HFFc6 (cell line): ENCODE data around the gene STX7. TPM values are rescaled to one million over a fixed set of nuclear protein-coding genes. Genes with fewer than 3 reads are reported as not detected.

Source experiments
- DNase-seq: peaks from one replicate; pipeline ENCODE4 v3.0.0-alpha.2; 2018
- H3K27ac Mint-ChIP-seq: 2 replicates; pipeline ENCODE4 v1.8.0; 2020; ENCODE audit warnings: mild to moderate bottlenecking, mixed read lengths
- H3K27me3 Mint-ChIP-seq: 2 replicates; pipeline ENCODE4 v1.8.0; 2021; ENCODE audit warnings: mild to moderate bottlenecking, moderate library complexity, mixed read lengths; ENCODE audit not compliant: insufficient read depth
- H3K36me3 Mint-ChIP-seq: 2 replicates; pipeline ENCODE4 v1.8.0; 2021; ENCODE audit warnings: low read depth, mixed read lengths
- H3K4me1 Mint-ChIP-seq: 2 replicates; pipeline ENCODE4 v1.8.0; 2020; ENCODE audit warnings: low read depth, mixed read lengths
- H3K4me3 Mint-ChIP-seq: 2 replicates; pipeline ENCODE4 v1.8.0; 2020; ENCODE audit warnings: mild to moderate bottlenecking, moderate library complexity, mixed read lengths
- H3K9me3 Mint-ChIP-seq: 2 replicates; pipeline ENCODE4 v1.8.0; 2020; ENCODE audit warnings: mild to moderate bottlenecking, mixed read lengths
- total RNA-seq, 6 experiments: library from RNA; stranded (reverse); fragmentation: NEBNext Ultra II Directional; extraction: Animal tissue kit (Norgen Biotek cat#: 25700); gene quantifications; 2 replicates in 1 of 6; 3 replicates in 5 of 6; pipeline ENCODE4 v1.2.3, GENCODE V29; 2021
- TF ChIP-seq, protein P1 (sequence below): fragments of 200-600 bp; sonication (generic); IDR thresholded peaks from 2 replicates; pipeline ENCODE4 v1.5.0; 2021; ENCODE audit warnings: antibody characterized with exemption, mild to moderate bottlenecking

The STX7 gene
- total RNA-seq, 6 experiments from 2014 or later: 36.4 to 41.5 (median 39.3) TPM

DNA sequence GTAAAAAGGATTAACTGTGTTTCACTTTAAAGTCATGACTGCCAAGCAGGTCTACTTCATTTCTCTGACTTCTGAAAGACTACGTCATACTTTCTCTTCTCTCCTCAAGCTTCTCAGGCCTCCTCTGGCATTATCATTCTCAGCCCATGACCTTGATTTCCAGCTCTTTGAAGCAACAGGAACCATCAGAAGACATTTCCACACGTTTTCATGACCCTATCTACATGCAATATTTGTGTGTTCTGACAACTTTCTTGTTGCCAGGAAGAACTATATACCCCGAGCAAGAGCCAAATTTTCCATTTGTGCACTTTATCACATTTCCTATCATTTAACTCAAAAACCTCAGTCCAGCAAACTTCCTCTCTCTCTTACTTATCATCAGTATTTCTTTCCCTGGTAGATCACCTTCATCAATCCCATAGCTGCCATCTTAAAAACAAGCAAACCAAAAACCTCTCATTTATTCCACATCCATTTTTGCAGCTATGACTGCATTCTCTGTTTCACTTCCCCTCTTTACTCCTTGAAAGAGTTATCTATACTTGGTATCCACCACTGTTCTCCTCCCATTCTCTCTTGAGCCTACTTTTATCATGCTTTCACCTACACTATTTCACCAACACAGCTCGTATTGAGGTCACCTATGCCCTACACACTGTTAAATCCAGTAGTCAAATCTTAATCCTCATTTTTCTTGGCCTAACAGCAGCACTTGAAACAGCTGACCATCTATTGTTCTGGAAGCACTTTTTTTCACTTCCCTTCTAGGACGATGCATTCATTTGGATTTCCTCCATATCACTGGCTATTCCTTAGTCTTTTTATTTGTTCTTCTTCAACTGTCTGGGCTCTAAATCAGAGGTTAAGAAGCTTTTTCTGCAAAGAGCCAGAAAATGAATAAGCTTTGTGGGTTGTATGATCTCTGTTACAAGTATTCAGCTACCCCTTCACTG is 47.1 kb downstream of the STX7 start:
- Mint-ChIP-seq H3K27ac (no peak overlapping the region), H3K9me3 (no peaks in the 10 kb centered on the region), H3K36me3 (peaks cover 22% of the 10 kb centered on the region), H3K4me3 (no peak overlapping the region), H3K4me1 (no peaks in the 10 kb centered on the region), H3K27me3 (no peaks in the 10 kb centered on the region)
- TF ChIP-seq, protein P1, sequence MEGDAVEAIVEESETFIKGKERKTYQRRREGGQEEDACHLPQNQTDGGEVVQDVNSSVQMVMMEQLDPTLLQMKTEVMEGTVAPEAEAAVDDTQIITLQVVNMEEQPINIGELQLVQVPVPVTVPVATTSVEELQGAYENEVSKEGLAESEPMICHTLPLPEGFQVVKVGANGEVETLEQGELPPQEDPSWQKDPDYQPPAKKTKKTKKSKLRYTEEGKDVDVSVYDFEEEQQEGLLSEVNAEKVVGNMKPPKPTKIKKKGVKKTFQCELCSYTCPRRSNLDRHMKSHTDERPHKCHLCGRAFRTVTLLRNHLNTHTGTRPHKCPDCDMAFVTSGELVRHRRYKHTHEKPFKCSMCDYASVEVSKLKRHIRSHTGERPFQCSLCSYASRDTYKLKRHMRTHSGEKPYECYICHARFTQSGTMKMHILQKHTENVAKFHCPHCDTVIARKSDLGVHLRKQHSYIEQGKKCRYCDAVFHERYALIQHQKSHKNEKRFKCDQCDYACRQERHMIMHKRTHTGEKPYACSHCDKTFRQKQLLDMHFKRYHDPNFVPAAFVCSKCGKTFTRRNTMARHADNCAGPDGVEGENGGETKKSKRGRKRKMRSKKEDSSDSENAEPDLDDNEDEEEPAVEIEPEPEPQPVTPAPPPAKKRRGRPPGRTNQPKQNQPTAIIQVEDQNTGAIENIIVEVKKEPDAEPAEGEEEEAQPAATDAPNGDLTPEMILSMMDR: no peak
- DNase-seq: no peak

DNA sequence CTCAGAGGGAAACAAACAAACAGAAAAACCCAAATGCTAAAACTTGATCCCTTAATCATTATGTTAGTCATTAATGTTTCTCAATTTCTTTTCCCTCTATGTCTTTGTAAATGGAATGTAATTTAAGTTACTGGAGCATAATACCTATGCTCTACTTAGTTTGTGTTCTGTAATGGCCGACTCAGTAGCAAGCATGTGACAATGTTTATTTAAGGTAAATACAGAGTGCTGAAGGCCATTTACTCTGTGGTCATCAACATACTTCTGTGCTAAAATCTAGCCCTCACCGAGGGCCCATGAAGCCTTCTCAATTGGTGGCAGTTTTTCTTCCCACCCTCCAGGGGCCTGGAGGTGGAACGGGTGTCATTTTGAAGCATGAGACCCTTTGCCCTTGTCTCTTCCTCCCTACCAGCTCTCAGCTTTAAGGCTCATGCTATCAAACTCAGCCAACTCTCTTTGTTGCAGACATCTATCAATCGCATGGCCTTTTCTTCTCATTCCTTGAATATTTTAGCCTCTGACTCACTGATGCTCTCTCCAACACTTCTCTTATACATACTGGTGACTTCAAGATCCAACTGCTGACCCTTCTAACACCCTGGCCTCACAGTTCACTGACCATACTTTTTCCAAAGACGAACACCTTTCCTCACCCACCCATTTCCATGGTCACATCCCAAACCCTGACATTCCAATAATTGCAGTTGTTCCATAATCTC is 48.2 kb downstream of the STX7 start:
- TF ChIP-seq, protein P1: no peak
- Mint-ChIP-seq H3K4me3 (no peak overlapping the region), H3K36me3 (peaks cover 21% of the 10 kb centered on the region), H3K4me1 (no peaks in the 10 kb centered on the region), H3K27me3 (no peaks in the 10 kb centered on the region), H3K9me3 (no peaks in the 10 kb centered on the region), H3K27ac (no peak overlapping the region)
- no peak for DNase-seq

DNA sequence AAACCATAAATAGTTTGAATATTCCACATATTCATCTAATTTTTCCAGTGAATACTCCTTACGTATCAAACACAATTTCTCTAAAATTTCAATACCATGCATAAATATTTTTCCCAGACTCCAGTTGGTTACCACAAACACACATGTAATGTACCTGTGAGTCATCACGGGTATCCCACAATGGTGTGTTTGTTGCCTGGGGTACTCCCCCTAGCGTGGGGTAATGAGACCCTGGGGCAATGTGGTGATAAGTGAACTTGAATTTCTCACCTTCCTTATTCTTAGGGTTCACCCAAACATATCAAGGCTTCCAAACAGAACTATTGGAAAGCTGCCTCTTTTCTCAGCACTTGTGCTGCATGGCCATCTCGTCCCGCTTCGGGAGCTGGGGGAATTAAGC is 51.0 kb downstream of the STX7 start:
- Mint-ChIP-seq H3K4me1 (no peaks in the 10 kb centered on the region), H3K27ac (no peak overlapping the region), H3K4me3 (no peak overlapping the region), H3K9me3 (no peaks in the 10 kb centered on the region), H3K36me3 (peaks cover 16% of the 10 kb centered on the region), H3K27me3 (no peaks in the 10 kb centered on the region)
- no peak for DNase-seq
- TF ChIP-seq, protein P1: no peak

DNA sequence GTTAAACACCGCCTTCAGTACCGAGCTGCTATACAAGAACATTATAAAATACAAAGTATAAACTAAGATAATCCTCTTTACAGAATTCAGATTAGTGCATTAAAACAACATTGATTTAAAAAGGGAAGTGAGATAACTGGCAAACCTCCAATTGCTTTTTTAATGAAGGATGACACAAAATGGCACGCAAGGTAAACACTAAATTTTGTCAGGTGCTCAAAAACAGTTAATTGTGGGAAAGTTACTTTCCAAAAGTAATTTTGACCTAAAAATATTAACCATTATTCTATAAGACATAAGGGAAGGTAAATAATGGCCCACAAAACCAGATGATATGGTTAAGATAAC is 53.3 kb downstream of the STX7 start:
- Mint-ChIP-seq H3K9me3 (no peaks in the 10 kb centered on the region), H3K36me3 (peaks cover 27% of the 10 kb centered on the region), H3K27ac (no peak overlapping the region), H3K4me1 (peaks cover 6% of the 10 kb centered on the region; the same call in 1 of the 2 replicates), H3K27me3 (no peaks in the 10 kb centered on the region), H3K4me3 (no peak overlapping the region)
- DNase-seq: no peak
- TF ChIP-seq, protein P1: no peak

DNA sequence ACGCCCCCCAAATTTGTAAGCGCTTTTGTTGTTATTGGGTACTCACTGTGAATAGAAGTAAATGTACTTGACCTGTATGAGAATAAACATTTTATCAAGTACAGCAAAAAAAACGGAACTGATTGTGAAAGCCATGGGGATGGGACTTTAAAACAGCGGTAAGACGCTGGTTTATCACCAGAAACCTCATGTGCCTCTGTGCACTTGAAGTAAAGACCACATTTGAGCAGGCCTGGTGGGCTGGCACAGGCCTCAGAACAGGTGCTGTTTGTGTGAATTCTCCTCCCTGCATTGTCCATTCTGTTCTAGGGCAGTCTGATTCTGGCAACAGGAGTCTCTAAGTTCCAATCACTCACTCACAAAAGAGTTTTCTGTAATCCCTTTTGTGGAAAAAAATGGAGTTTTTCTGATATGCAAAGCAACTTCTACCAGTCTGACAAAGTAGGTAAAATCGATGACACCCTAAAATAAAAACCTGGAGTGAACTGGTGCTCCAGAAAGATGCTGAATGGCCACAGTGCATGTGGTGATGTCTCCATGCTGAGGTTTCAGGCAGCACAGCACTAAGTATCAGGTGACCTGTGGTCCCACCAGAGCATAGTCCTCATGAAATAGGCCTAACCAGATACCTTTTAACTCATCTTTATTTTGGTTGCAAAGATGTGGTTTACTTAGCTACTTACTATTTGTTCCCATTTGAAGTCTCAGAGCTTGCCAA is 53.9 kb downstream of the STX7 start:
- TF ChIP-seq, protein P1: no peak
- Mint-ChIP-seq H3K9me3 (no peaks in the 10 kb centered on the region), H3K4me3 (no peak overlapping the region), H3K27me3 (no peaks in the 10 kb centered on the region), H3K27ac (no peak overlapping the region), H3K4me1 (peaks cover 6% of the 10 kb centered on the region; the same call in 1 of the 2 replicates), H3K36me3 (peaks cover 27% of the 10 kb centered on the region)
- no peak for DNase-seq
